ENCODE data around the gene ADGRD1. TPM values are rescaled to one million over a fixed set of nuclear protein-coding genes. Genes with fewer than 3 reads are reported as not detected.

Gene ADGRD1
- total RNA-seq, 1 donor from 2014 or later, result 0.26 TPM

GRCh38 chr12:131101006-131101405 is 147.3 kb downstream of the ADGRD1 start:
- no peak for DNase-seq (ENCODE audit: low read depth in 2 of 2)

- DNase-seq (ENCODE audit: low read depth in 2 of 2), result no peak
Measured at GRCh38 chr12:131101703-131102492, 148.2 kb downstream of the ADGRD1 start.

GRCh38 chr12:131102493-131102931 is 148.8 kb downstream of the ADGRD1 start:
- DNase-seq (ENCODE audit: low read depth in 2 of 2), result no peak

GRCh38 chr12:131102991-131103668 is 149.4 kb downstream of the ADGRD1 start:
- no peak for DNase-seq (ENCODE audit: low read depth in 2 of 2)

GRCh38 chr12:131103669-131104462 is 150.2 kb downstream of the ADGRD1 start:
- DNase-seq (ENCODE audit: low read depth in 2 of 2), result no peak

GRCh38 chr12:131104463-131105350 is 151.0 kb downstream of the ADGRD1 start:
- DNase-seq (ENCODE audit: low read depth in 2 of 2), result peak; percentile 61 to 69

- no peak for DNase-seq (ENCODE audit: low read depth in 2 of 2)
Measured at GRCh38 chr12:131105351-131105735, 151.6 kb downstream of the ADGRD1 start.

- DNase-seq (ENCODE audit: low read depth in 2 of 2), result no peak
Measured at GRCh38 chr12:131105736-131106348, 152.1 kb downstream of the ADGRD1 start.

GRCh38 chr12:131106349-131106941 is 152.7 kb downstream of the ADGRD1 start:
- DNase-seq (ENCODE audit: low read depth in 2 of 2), result no peak

GRCh38 chr12:131108177-131108955 is 154.7 kb downstream of the ADGRD1 start:
- no peak for DNase-seq (ENCODE audit: low read depth in 2 of 2)

GRCh38 chr12:131111446-131111845 is 157.7 kb downstream of the ADGRD1 start:
- DNase-seq (ENCODE audit: low read depth in 2 of 2), result no peak

GRCh38 chr12:131112021-131112420 is 158.3 kb downstream of the ADGRD1 start:
- no peak for DNase-seq (ENCODE audit: low read depth in 2 of 2)

GRCh38 chr12:131112700-131113290 is 159.1 kb downstream of the ADGRD1 start:
- no peak for DNase-seq (ENCODE audit: low read depth in 2 of 2)

GRCh38 chr12:131113568-131114270 is 160.0 kb downstream of the ADGRD1 start:
- DNase-seq (ENCODE audit: low read depth in 2 of 2), result no peak

GRCh38 chr12:131114271-131114670 is 160.6 kb downstream of the ADGRD1 start:
- DNase-seq (ENCODE audit: low read depth in 2 of 2), result no peak

- DNase-seq (ENCODE audit: low read depth in 2 of 2), result no peak
Measured at GRCh38 chr12:131114942-131115584, 161.4 kb downstream of the ADGRD1 start.

GRCh38 chr12:131115766-131116467 is 162.2 kb downstream of the ADGRD1 start:
- no peak for DNase-seq (ENCODE audit: low read depth in 2 of 2)
